K562 (cell line): ENCODE results near the gene FAAP24. TPM values are rescaled to one million over a fixed set of nuclear protein-coding genes. Genes with fewer than 3 reads are reported as not detected.

ENCODE experiments used
- ATAC-seq: fragments of 200-7000 bp; cut with Tn5 transposase; 3 replicates; pipeline ENCODE4 v1.9.1; 2020; ENCODE audit warnings: moderate library complexity
- BruUV-seq: library from RNA; stranded (reverse); fragments of 400-500 nt; replicated peaks from 2 replicates; lab custom pipeline; 2021; lab: Mats Ljungman, UMichigan
- CTCF ChIA-PET: fragments of 300-600 bp; formaldehyde crosslinking; extraction: SDS; loops from one replicate; lab custom pipeline; 2021; ENCODE audit warnings: low intra/inter-chr PET ratio; lab: Yijun Ruan, JAX
- POLR2A ChIA-PET: fragments of 300-600, 350-650 bp; sonication (Branson Sonifier 250); formaldehyde crosslinking; extraction: SDS; loops from one replicate; lab custom pipeline; 2021; ENCODE audit warnings: antibody characterized with exemption, inconsistent platforms; lab: Yijun Ruan, JAX
- DNase-seq, 4 experiments: peaks; one replicate each; pipeline versions ENCODE4 v3.0.0 to v3.0.0-alpha.2; 2011 to 2018; ENCODE audit warnings: low spot score in 3 of 4, mixed read lengths in 3 of 4; ENCODE audit errors: extremely low read depth in 1 of 4
- FAIRE-seq: peaks from 2 replicates; lab custom pipeline; 2011; peaks lifted over from hg19 to GRCh38; lab: Jason Lieb, UNC
- H2AFZ ChIP-seq: 2 replicates; pipeline ENCODE4 v1.6.0; 2011; ENCODE audit warnings: low read depth, low read length, control low read depth, inconsistent platforms
- H3K27ac ChIP-seq: fragments of 200-600 bp; 3 replicates; pipeline ENCODE4 v1.8.0; 2011; ENCODE audit warnings: low read depth, mild to moderate bottlenecking, control low read depth, inconsistent platforms, low read length, moderate library complexity, mixed read lengths; ENCODE audit errors: extremely low read depth
- H3K27me3 ChIP-seq, 2 experiments: fragments of 300-600 bp in 1 of 2; 2 replicates in 1 of 2; 3 replicates in 1 of 2; pipeline versions ENCODE4 v1.6.0 to v1.8.0; 2011; ENCODE audit warnings: inconsistent platforms in 2 of 2, low read length in 2 of 2, mild to moderate bottlenecking in 1 of 2, mixed read lengths in 1 of 2, moderate library complexity in 1 of 2; ENCODE audit not compliant: control insufficient read depth in 2 of 2, insufficient read depth in 2 of 2
- H3K36me3 ChIP-seq: fragments of 300-600 bp; 3 replicates; pipeline ENCODE4 v1.8.0; 2011; ENCODE audit warnings: mild to moderate bottlenecking, low read length, inconsistent platforms; ENCODE audit not compliant: control insufficient read depth, insufficient read depth
- H3K4me1 ChIP-seq, 2 experiments: fragments of 200-600 bp in 1 of 2; replicated peaks in 1 of 2; 2 replicates in 1 of 2; 3 replicates in 1 of 2; pipeline versions ENCODE4 v1.5.1 to v1.8.0; 2011; ENCODE audit warnings: inconsistent platforms in 2 of 2, low read length in 2 of 2, mild to moderate bottlenecking in 1 of 2, mixed read lengths in 1 of 2, moderate library complexity in 1 of 2; ENCODE audit not compliant: control insufficient read depth in 2 of 2, insufficient read depth in 2 of 2
- H3K4me2 ChIP-seq: 2 replicates; pipeline ENCODE4 v1.6.1; 2011; ENCODE audit warnings: low read length, control low read depth, inconsistent platforms, mixed read lengths; ENCODE audit not compliant: insufficient read depth
- H3K4me3 ChIP-seq: fragments of 200-600 bp; sonication (generic), shearing (Covaris generic); 2 replicates; pipeline ENCODE4 v1.5.1; 2016; ENCODE audit warnings: control low read depth, inconsistent platforms
- H3K79me2 ChIP-seq: fragments of 200-600 bp; 3 replicates; pipeline ENCODE4 v1.8.0; 2011; ENCODE audit warnings: low read length, inconsistent platforms; ENCODE audit not compliant: control insufficient read depth, insufficient read depth
- H3K9ac ChIP-seq, 2 experiments: 2 replicates each; pipeline versions ENCODE4 v1.6.0 to v1.6.1; 2011; ENCODE audit warnings: low read depth in 2 of 2, low read length in 2 of 2, control low read depth in 1 of 2, inconsistent platforms in 1 of 2, mild to moderate bottlenecking in 1 of 2, mixed read lengths in 1 of 2; ENCODE audit not compliant: insufficient read depth in 1 of 2
- H3K9me1 ChIP-seq: one replicate; pipeline ENCODE4 v1.6.0; 2011; ENCODE audit warnings: inconsistent platforms, mild to moderate bottlenecking, low read length, moderate library complexity; ENCODE audit not compliant: control insufficient read depth, insufficient read depth
- H3K9me3 ChIP-seq: replicated peaks from 2 replicates; pipeline ENCODE4 v1.5.1; 2011; ENCODE audit warnings: low read depth, low read length, inconsistent platforms; ENCODE audit not compliant: control insufficient read depth, insufficient read depth
- H4K20me1 ChIP-seq: replicated peaks from 2 replicates; pipeline ENCODE4 v1.6.1; 2011; ENCODE audit warnings: low read length, inconsistent platforms, mixed read lengths; ENCODE audit not compliant: control insufficient read depth, insufficient read depth
- CHD4 ChIP-seq: fragments of 200-600 bp; sonication (generic); IDR thresholded peaks from 3 replicates; pipeline ENCODE4 v1.6.1; 2012; ENCODE audit warnings: low read depth, mild to moderate bottlenecking, mixed read lengths, low read length, inconsistent platforms; ENCODE audit not compliant: insufficient read depth, insufficient replicate concordance, poor library complexity, severe bottlenecking
- KAT2B ChIP-seq: IDR thresholded peaks from one replicate; pipeline ENCODE4 v1.6.1; 2012; ENCODE audit warnings: low read depth, mild to moderate bottlenecking, control low read depth, inconsistent platforms, low read length, moderate library complexity
- KAT8 ChIP-seq: fragments of 450-650 bp; IDR thresholded peaks from 2 replicates; pipeline ENCODE4 v1.6.1; 2016; ENCODE audit warnings: low read depth, mild to moderate bottlenecking
- KDM2B ChIP-seq: fragments of 250-450 bp; sonication (Bioruptor Pico); IDR thresholded peaks from 2 replicates; pipeline ENCODE4 v1.8.0; 2021; ENCODE audit warnings: mild to moderate bottlenecking, moderate library complexity
- KLF16 ChIP-seq: IDR thresholded peaks from 2 replicates; pipeline ENCODE4 v1.6.1; 2016; ENCODE audit warnings: antibody characterized with exemption
- MEIS2 ChIP-seq: fragments of 450-650 bp; IDR thresholded peaks from 2 replicates; pipeline ENCODE4 v1.6.1; 2014; ENCODE audit warnings: mild to moderate bottlenecking; ENCODE audit not compliant: partially characterized antibody
- PCBP1 ChIP-seq: fragments of 200-400 bp; formaldehyde crosslinking; IDR thresholded peaks from 2 replicates; pipeline ENCODE4 v1.6.1; 2018; ENCODE audit warnings: mild to moderate bottlenecking, low read depth, low read length; ENCODE audit not compliant: poor library complexity, severe bottlenecking
- POLR2B ChIP-seq: fragments of 450-650 bp; IDR thresholded peaks from 2 replicates; pipeline ENCODE4 v1.6.1; 2018; ENCODE audit warnings: low read depth; ENCODE audit not compliant: partially characterized antibody
- SMAD1 ChIP-seq: fragments of 150-350 bp; IDR thresholded peaks from 2 replicates; pipeline ENCODE4 v1.6.1; 2014; ENCODE audit warnings: low read length, low read depth; ENCODE audit not compliant: partially characterized antibody
- ZNF239 ChIP-seq: fragments of 250-450 bp; sonication (Bioruptor Pico); IDR thresholded peaks from 2 replicates; pipeline ENCODE4 v1.4.0; 2020; ENCODE audit warnings: mild to moderate bottlenecking
- WGBS: fragments of 100-300 bp; shearing (Covaris generic); methylation state at CpG from one replicate; pipeline ENCODE4 v1.1.6; 2016; ENCODE audit warnings: low coverage, mixed read lengths; ENCODE audit not compliant: insufficient coverage; ENCODE audit errors: missing lambda C conversion rate; 5-methylcytosine and 5-hydroxymethylcytosine counted together
- in situ Hi-C: fragments of 300-500 bp; cut with MboI; formaldehyde crosslinking; loops from 4 replicates; pipeline ENCODE4 v1.15.0; 2018; ENCODE audit warnings: inconsistent platforms, mixed read lengths
- intact Hi-C: fragments of 100-400 bp; cut with micrococcal nuclease; formaldehyde crosslinking; loops from 2 replicates; pipeline ENCODE4 v1.14.2; 2022
- polyA plus RNA-seq, 8 experiments: library from polyadenylated mRNA; depleted of rRNA in 4 of 8; stranded (reverse) in 5 of 8; unstranded in 3 of 8; fragments of >200 nt; fragmentation: Nextera tagmentation in 2 of 8; fragmentation: Illumina TruSeq in 1 of 8; extraction: Ambion mirVana in 2 of 8; extraction: Trizol in 1 of 8; gene quantifications; 2 replicates each; pipeline versions ENCODE4 v1.2.1 to v1.2.3, GENCODE V29; 2011 to 2014; ENCODE audit warnings: inconsistent platforms in 1 of 8, missing spikeins in 1 of 8
- total RNA-seq, 7 experiments: library from RNA; depleted of rRNA in 6 of 7; stranded (reverse); fragments of >200 nt in 6 of 7; fragmentation: Illumina TruSeq in 2 of 7; extraction: Trizol in 2 of 7; gene quantifications; 2 replicates each; pipeline versions ENCODE4 v1.2.1 to v1.2.3, GENCODE V29; 2011 to 2021; ENCODE audit warnings: low replicate concordance in 1 of 7
- TF ChIP-seq, protein P1 (sequence below): fragments of 450-650 bp; IDR thresholded peaks from 2 replicates; pipeline ENCODE4 v1.6.1; 2018; ENCODE audit not compliant: partially characterized antibody
- TF ChIP-seq, protein P2 (sequence below): fragments of 250-450 bp; sonication (Bioruptor Pico); IDR thresholded peaks from 2 replicates; pipeline ENCODE4 v1.8.0; 2021; ENCODE audit warnings: moderate library complexity, mild to moderate bottlenecking, inconsistent platforms

Gene FAAP24
- total and polyA plus RNA-seq, 9 of the 15 experiments (the other 6 are each of a cell fraction or from before 2014, with no cell fraction given) = 4.6 to 21.6 (median 8.2) TPM

DNA sequence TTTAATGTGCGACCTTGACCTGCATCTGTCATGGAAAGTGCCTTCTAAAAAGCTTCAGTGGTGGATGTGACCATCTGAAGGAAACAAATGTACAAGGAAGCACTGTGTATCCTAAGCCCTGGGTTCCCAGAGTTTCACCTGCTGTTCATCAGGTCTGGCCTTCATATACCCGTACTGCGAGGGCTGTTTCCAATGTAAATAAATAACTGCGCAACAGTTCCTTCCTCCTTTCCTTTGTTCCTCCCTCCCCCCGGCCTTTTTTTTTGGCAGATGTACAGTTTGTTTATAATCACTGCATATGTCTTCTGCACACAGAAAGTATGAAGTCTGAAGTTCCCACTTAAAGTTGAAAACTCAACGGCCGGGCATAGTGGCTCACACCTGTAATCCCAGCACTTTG, 5.2 kb downstream of the FAAP24 start:
- DNase-seq (no peak), FAIRE-seq (no peak), ATAC-seq (no peak)
- no peaks in the 10 kb centered on the region for H3K27me3 ChIP-seq
- H3K36me3 ChIP-seq = peaks cover 12% of the 10 kb centered on the region; the same call in 1 of the 3 replicates
- 81% methylated on average over 6 of the region's 7 CpGs for WGBS
- no peaks in the 10 kb centered on the region for H3K9me3 ChIP-seq
- no peaks in the 10 kb centered on the region for H4K20me1 ChIP-seq
- no peak overlapping the region for H3K9ac ChIP-seq
- H3K79me2 ChIP-seq = no peaks in the 10 kb centered on the region
- H3K27ac ChIP-seq = no peak overlapping the region
- H3K9me1 ChIP-seq = no peaks in the 10 kb centered on the region
- H3K4me1 ChIP-seq = peaks cover 0 to 3% of the 10 kb centered on the region in 2 experiments; a peak in 2 of 5 replicates
- H3K4me3 ChIP-seq = no peak overlapping the region
- intact Hi-C loops (loop anchor here (10.0 kb wide), 2 partner anchors 282 to 398 kb away; partner anchors contain the start of genes CEBPG and NUDT19), in situ Hi-C loops (no loop called here)
- H3K4me2 ChIP-seq = no peak overlapping the region
- H2AFZ ChIP-seq = no peak overlapping the region
- ChIA-PET POLR2A (no interaction called here), CTCF (interaction anchor here (1.0 to 2.8 kb wide), 2 partner anchors 142 to 200 kb away, joined by 3 to 27 read pairs; no protein-coding TSS in a partner anchor)
- no TSS peak for BruUV-seq
- TF ChIP-seq MEIS2 (no peak), POLR2B (no peak), PCBP1 (no peak), KDM2B (no peak), ZNF239 (CRISPR knock-in tag) (no peak), SMAD1 (no peak), KAT8 (no peak), KLF16 (no peak), CHD4 (no peak), KAT2B (no peak)
- TF ChIP-seq, protein P1, sequence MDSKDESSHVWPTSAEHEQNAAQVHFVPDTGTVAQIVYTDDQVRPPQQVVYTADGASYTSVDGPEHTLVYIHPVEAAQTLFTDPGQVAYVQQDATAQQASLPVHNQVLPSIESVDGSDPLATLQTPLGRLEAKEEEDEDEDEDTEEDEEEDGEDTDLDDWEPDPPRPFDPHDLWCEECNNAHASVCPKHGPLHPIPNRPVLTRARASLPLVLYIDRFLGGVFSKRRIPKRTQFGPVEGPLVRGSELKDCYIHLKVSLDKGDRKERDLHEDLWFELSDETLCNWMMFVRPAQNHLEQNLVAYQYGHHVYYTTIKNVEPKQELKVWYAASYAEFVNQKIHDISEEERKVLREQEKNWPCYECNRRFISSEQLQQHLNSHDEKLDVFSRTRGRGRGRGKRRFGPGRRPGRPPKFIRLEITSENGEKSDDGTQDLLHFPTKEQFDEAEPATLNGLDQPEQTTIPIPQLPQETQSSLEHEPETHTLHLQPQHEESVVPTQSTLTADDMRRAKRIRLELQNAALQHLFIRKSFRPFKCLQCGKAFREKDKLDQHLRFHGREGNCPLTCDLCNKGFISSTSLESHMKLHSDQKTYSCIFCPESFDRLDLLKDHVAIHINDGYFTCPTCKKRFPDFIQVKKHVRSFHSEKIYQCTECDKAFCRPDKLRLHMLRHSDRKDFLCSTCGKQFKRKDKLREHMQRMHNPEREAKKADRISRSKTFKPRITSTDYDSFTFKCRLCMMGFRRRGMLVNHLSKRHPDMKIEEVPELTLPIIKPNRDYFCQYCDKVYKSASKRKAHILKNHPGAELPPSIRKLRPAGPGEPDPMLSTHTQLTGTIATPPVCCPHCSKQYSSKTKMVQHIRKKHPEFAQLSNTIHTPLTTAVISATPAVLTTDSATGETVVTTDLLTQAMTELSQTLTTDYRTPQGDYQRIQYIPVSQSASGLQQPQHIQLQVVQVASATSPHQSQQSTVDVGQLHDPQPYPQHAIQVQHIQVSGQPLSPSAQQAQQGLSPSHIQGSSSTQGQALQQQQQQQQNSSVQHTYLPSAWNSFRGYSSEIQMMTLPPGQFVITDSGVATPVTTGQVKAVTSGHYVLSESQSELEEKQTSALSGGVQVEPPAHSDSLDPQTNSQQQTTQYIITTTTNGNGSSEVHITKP = no peak
- TF ChIP-seq, protein P2, sequence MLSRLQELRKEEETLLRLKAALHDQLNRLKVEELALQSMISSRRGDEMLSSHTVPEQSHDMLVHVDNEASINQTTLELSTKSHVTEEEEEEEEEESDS (CRISPR knock-in tag) = no peak
